Transverse colon (tissue), 4 donors: Measurements from ENCODE around the gene GP2. TPM values are rescaled to one million over a fixed set of nuclear protein-coding genes. Genes with fewer than 3 reads are reported as not detected.

Source experiments
- DNase-seq: peaks from one replicate; pipeline ENCODE4 v3.0.0-alpha.2; 2019
- H3K27ac ChIP-seq, 4 donors: fragments of 200-600 bp; sonication (generic); 2 replicates each; pipeline ENCODE4 v1.5.1; 2016 to 2018; ENCODE audit warnings: inconsistent platforms in 4 of 4
- H3K27me3 ChIP-seq: fragments of 200-600 bp; sonication (generic); 2 replicates; pipeline ENCODE4 v1.5.1; 2017; ENCODE audit warnings: inconsistent platforms
- H3K36me3 ChIP-seq, 4 donors: fragments of 200-600 bp; sonication (generic); 2 replicates each; pipeline ENCODE4 v1.5.1; 2017 to 2019; ENCODE audit warnings: inconsistent platforms in 4 of 4
- H3K4me1 ChIP-seq, 4 donors: fragments of 200-600 bp; sonication (generic); 2 replicates each; pipeline ENCODE4 v1.5.1; 2017 to 2020; ENCODE audit warnings: inconsistent platforms in 4 of 4
- H3K4me3 ChIP-seq, 4 donors: fragments of 200-600 bp; sonication (generic); 1 replicate in 1 of 4; 2 replicates in 3 of 4; pipeline versions ENCODE4 v1.5.1 to v1.6.1; 2017 to 2019; ENCODE audit warnings: inconsistent platforms in 4 of 4
- H3K9me3 ChIP-seq, 2 donors: fragments of 200-600 bp; sonication (generic); 2 replicates each; pipeline ENCODE4 v1.5.1; 2017 to 2019; ENCODE audit warnings: inconsistent platforms in 2 of 2
- EP300 ChIP-seq: sonication (generic); formaldehyde crosslinking; IDR thresholded peaks from one replicate; pipeline ENCODE4 v1.6.1; 2017; ENCODE audit warnings: antibody characterized with exemption, low read depth
- POLR2A ChIP-seq: fragments of 450-650 bp; IDR thresholded peaks from one replicate; pipeline ENCODE4 v1.6.1; 2016; ENCODE audit warnings: antibody characterized with exemption, mild to moderate bottlenecking, moderate library complexity
- POLR2AphosphoS5 ChIP-seq, 3 donors: sonication (generic); formaldehyde crosslinking; IDR thresholded peaks; one replicate each; pipeline ENCODE4 v1.6.1; 2016; ENCODE audit warnings: antibody characterized with exemption in 3 of 3
- WGBS, 2 donors: methylation state at CpG; one replicate each; pipeline ENCODE4 v1.1.5; 2018; ENCODE audit warnings: low coverage in 1 of 2; 5-methylcytosine and 5-hydroxymethylcytosine counted together
- in situ Hi-C, 4 donors: fragments of 200-750 bp; cut with MboI; loops; one replicate each; pipeline versions ENCODE4 v1.15.0 to v1.15.1; 2017; ENCODE audit warnings: low sequenced_read_pairs in 3 of 4, low pct_ligation_motif_present in 1 of 4, low pct_unique_long_range_greater_than_20kb in 1 of 4
- intact Hi-C: fragments of 100-400 bp; cut with DNase I; formaldehyde crosslinking; loops from one replicate; pipeline ENCODE4 v1.15.1; 2023; ENCODE audit warnings: low total_unique reads
- total RNA-seq, 4 donors: library from RNA; depleted of rRNA; stranded (reverse); fragments of >200 nt; gene quantifications; one replicate each; pipeline ENCODE4 v1.1.0, GENCODE V29; 2016
- TF ChIP-seq, protein P1 (sequence below), 5 experiments: fragments of 200-600 bp in 3 of 5; fragments of 450-650 bp in 2 of 5; sonication (generic) in 3 of 5; IDR thresholded peaks; 1 replicate in 2 of 5; 2 replicates in 3 of 5; pipeline ENCODE4 v1.5.1; 2016 to 2017; ENCODE audit warnings: antibody characterized with exemption in 5 of 5, inconsistent platforms in 3 of 5, mild to moderate bottlenecking in 2 of 5, moderate library complexity in 1 of 5

The GP2 gene
- total RNA-seq, 4 donors from 2014 or later = 1.8 to 3.0 (median 2.8) TPM

GRCh38 chr16:20262248-20262647 is 65.1 kb downstream of the GP2 start:
- in situ Hi-C loops (no loop called here), intact Hi-C loops (no loop called here)
- Histone ChIP-seq H3K27ac (no peak overlapping the region), H3K27me3 (no peaks in the 10 kb centered on the region), H3K36me3 (no peaks in the 10 kb centered on the region), H3K4me3 (no peak overlapping the region), H3K4me1 (no peaks in the 10 kb centered on the region), H3K9me3 (no peaks in the 10 kb centered on the region)
- no peak for DNase-seq
- WGBS, 2 donors = 97% methylated on average over 6 to 9 of the region's 9 CpGs
- TF ChIP-seq POLR2AphosphoS5 (IDR thresholded peaks at IDR 0.05) (no peak), POLR2A (no peak), EP300 (no peak)
- TF ChIP-seq, protein P1, sequence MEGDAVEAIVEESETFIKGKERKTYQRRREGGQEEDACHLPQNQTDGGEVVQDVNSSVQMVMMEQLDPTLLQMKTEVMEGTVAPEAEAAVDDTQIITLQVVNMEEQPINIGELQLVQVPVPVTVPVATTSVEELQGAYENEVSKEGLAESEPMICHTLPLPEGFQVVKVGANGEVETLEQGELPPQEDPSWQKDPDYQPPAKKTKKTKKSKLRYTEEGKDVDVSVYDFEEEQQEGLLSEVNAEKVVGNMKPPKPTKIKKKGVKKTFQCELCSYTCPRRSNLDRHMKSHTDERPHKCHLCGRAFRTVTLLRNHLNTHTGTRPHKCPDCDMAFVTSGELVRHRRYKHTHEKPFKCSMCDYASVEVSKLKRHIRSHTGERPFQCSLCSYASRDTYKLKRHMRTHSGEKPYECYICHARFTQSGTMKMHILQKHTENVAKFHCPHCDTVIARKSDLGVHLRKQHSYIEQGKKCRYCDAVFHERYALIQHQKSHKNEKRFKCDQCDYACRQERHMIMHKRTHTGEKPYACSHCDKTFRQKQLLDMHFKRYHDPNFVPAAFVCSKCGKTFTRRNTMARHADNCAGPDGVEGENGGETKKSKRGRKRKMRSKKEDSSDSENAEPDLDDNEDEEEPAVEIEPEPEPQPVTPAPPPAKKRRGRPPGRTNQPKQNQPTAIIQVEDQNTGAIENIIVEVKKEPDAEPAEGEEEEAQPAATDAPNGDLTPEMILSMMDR (IDR thresholded peaks at IDR 0.05) = no peak

DNA sequence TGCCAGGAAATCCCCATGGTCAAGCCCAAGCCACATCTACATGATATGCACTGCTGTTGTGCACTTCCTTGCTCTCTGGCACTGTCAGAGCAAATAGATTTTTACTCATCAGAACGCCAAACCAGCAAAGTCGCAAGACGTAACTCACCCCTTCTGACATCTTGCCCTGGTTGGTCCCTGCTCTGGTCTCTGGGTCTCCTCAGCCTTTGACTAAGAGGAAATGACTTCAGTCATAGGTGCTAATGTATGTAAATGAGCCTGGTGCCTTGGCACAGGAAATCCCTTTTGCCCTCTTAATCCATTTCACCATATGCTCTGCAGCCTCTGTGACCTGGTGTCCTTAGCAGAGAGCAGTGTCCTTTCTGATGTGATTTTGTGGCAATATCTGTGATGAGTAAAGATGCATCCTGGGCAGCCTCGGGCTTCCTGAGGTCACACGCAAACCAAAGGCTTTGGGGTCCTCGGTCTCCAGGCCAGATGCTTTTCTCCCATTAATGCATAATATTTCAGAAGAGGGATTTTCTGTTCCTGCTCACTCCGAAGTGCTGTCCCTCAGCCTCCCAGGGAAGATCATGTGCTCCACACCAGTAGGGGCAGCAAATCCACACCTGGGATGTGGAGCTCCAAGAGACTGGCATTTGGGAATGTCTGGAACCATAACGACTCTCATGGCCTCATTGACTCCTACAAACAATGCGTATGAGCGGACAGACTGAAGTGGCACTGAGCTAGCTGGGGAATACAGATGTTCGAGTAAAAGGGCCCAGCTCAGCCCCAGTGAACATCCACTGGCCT is 66.9 kb downstream of the GP2 start:
- Histone ChIP-seq H3K27ac (no peak overlapping the region), H3K36me3 (no peaks in the 10 kb centered on the region), H3K4me1 (no peaks in the 10 kb centered on the region), H3K9me3 (no peaks in the 10 kb centered on the region), H3K4me3 (no peak overlapping the region), H3K27me3 (no peaks in the 10 kb centered on the region)
- intact Hi-C loops = no loop called here
- 80% methylated on average over 11 of the region's 11 CpGs; no CpG with 5 or more reads in 1 of the 2 donors for WGBS, 2 donors
- in situ Hi-C loops = no loop called here
- TF ChIP-seq POLR2A (no peak), EP300 (no peak), POLR2AphosphoS5 (IDR thresholded peaks at IDR 0.05) (no peak)
- TF ChIP-seq, protein P1 (IDR thresholded peaks at IDR 0.05) = no peak
- no peak for DNase-seq

Other genes starting within 250 kb of the GP2 start
- gene UMOD, start 25.2 kb upstream of the GP2 start, total RNA-seq = not detected
- not detected for gene PDILT, start 77.2 kb upstream of the GP2 start, total RNA-seq
- gene ACSM5, start 82.0 kb upstream of the GP2 start, total RNA-seq = 1 to 10 TPM in 3 of 4 donors, not detected in 1; 1.3 to 2.3 (median 1.5) TPM
- gene ACSM2A, start 124.0 kb upstream of the GP2 start, total RNA-seq = not detected
- not detected for gene ACSM2B, start 248.9 kb upstream of the GP2 start, total RNA-seq